BE2C (cell line): ENCODE measurements around the gene SMARCAL1.

Experiments used
- DNase-seq: peaks from one replicate; pipeline ENCODE4 v3.0.0-alpha.2; 2020
- H3K27me3 ChIP-seq: fragments of 250-450 bp; sonication (Bioruptor Pico); 2 replicates; pipeline ENCODE4 v1.5.1; 2020; ENCODE audit warnings: mild to moderate bottlenecking
- H3K36me3 ChIP-seq: fragments of 250-450 bp; sonication (Bioruptor Pico); 2 replicates; pipeline ENCODE4 v1.5.1; 2020; ENCODE audit warnings: mild to moderate bottlenecking
- H3K4me1 ChIP-seq: fragments of 250-450 bp; sonication (Bioruptor Pico); 2 replicates; pipeline ENCODE4 v1.5.1; 2020
- H3K4me3 ChIP-seq: 2 replicates; pipeline ENCODE4 v1.5.1; 2011; ENCODE audit warnings: low read depth, low read length
- H3K9me3 ChIP-seq: fragments of 250-450 bp; sonication (Bioruptor Pico); 2 replicates; pipeline ENCODE4 v1.5.1; 2020
- CTCF ChIP-seq: IDR thresholded peaks from 2 replicates; pipeline ENCODE4 v1.5.1; 2012; ENCODE audit warnings: mild to moderate bottlenecking, low read depth, low read length

Gene SMARCAL1

GRCh38 chr2:216486708-216487107 is 74.4 kb downstream of the SMARCAL1 start:
- Histone ChIP-seq H3K27me3 (no peaks in the 10 kb centered on the region), H3K4me1 (peaks cover under 1% of the 10 kb centered on the region; the same call in 1 of the 2 replicates), H3K4me3 (no peak overlapping the region), H3K9me3 (no peaks in the 10 kb centered on the region), H3K36me3 (no peaks in the 10 kb centered on the region)
- TF ChIP-seq CTCF, result no peak
- DNase-seq, result no peak

GRCh38 chr2:216490061-216490460 is 77.8 kb downstream of the SMARCAL1 start:
- Histone ChIP-seq H3K27me3 (no peaks in the 10 kb centered on the region), H3K36me3 (no peaks in the 10 kb centered on the region), H3K9me3 (no peaks in the 10 kb centered on the region), H3K4me1 (peaks cover 17% of the 10 kb centered on the region; the same call in 1 of the 2 replicates), H3K4me3 (no peak overlapping the region)
- no peak for TF ChIP-seq CTCF
- DNase-seq, result no peak

- Histone ChIP-seq H3K27me3 (no peaks in the 10 kb centered on the region), H3K4me3 (no peak overlapping the region), H3K9me3 (no peaks in the 10 kb centered on the region), H3K36me3 (no peaks in the 10 kb centered on the region), H3K4me1 (peaks cover 17% of the 10 kb centered on the region; the same call in 1 of the 2 replicates)
- DNase-seq, result no peak
- no peak for TF ChIP-seq CTCF
Measured at GRCh38 chr2:216491793-216492596, 79.7 kb downstream of the SMARCAL1 start.

- no peaks in the 10 kb centered on the region for H3K36me3 ChIP-seq
- H3K9me3 ChIP-seq, result no peaks in the 10 kb centered on the region
- DNase-seq, result no peak
- no peak overlapping the region for H3K4me3 ChIP-seq
- TF ChIP-seq CTCF, result no peak
- peaks cover 17% of the 10 kb centered on the region; the same call in 1 of the 2 replicates for H3K4me1 ChIP-seq
- no peaks in the 10 kb centered on the region for H3K27me3 ChIP-seq
Measured at GRCh38 chr2:216492597-216493333, 80.5 kb downstream of the SMARCAL1 start.

- H3K4me3 ChIP-seq, result no peak overlapping the region
Measured at GRCh38 chr2:216493334-216493685, 81.0 kb downstream of the SMARCAL1 start.

More at GRCh38 chr2:216493334-216493685, 81.0 kb downstream of the SMARCAL1 start:
- Histone ChIP-seq H3K27me3 (no peaks in the 10 kb centered on the region), H3K9me3 (no peaks in the 10 kb centered on the region), H3K36me3 (no peaks in the 10 kb centered on the region), H3K4me1 (peaks cover 17% of the 10 kb centered on the region; the same call in 1 of the 2 replicates)
- no peak for DNase-seq
- TF ChIP-seq CTCF, result no peak
